Measurements from ENCODE around the gene RIPOR2. TPM values are rescaled to one million over a fixed set of nuclear protein-coding genes. Genes with fewer than 3 reads are reported as not detected.

RIPOR2 gene
- total and polyA plus RNA-seq, 2 donors from 2014 or later = 1.7 to 24.2 TPM

GRCh38 chr6:24953726-24954125 is 18.0 kb upstream of the RIPOR2 start:
- DNase-seq = no peak
- Histone ChIP-seq H3K9me3 (ENCODE audit: control insufficient read depth in 2 of 3, insufficient read depth in 1 of 3, low read length in 3 of 3) (no peaks in the 10 kb centered on the region), H3K27ac (ENCODE audit: low read depth in 2 of 2, low read length in 2 of 2) (no peak overlapping the region), H3K4me1 (ENCODE audit: control insufficient read depth in 2 of 3, insufficient read depth in 2 of 3, low read depth in 1 of 3, low read length in 3 of 3) (no peaks in the 10 kb centered on the region), H3K4me3 (ENCODE audit: low read length in 3 of 3) (no peak overlapping the region), H3K27me3 (ENCODE audit: control insufficient read depth, insufficient read depth, low read length) (no peaks in the 10 kb centered on the region), H3K9ac (ENCODE audit: low read length in 3 of 3) (no peak overlapping the region), H3K36me3 (ENCODE audit: control insufficient read depth in 2 of 3, insufficient read depth in 3 of 3, low read length in 3 of 3) (no peaks in the 10 kb centered on the region)
- intact Hi-C loops (cut with DNase I) = no loop called here
- no peak for TF ChIP-seq CTCF (IDR thresholded peaks at IDR 0.05; ENCODE audit: borderline replicate concordance, extremely low read depth, insufficient read depth)
- no peak for FAIRE-seq

GRCh38 chr6:24951811-24952299 is 16.1 kb upstream of the RIPOR2 start:
- Histone ChIP-seq H3K27me3 (ENCODE audit: control insufficient read depth, insufficient read depth, low read length) (no peaks in the 10 kb centered on the region), H3K4me1 (ENCODE audit: control insufficient read depth in 2 of 3, insufficient read depth in 2 of 3, low read depth in 1 of 3, low read length in 3 of 3) (no peaks in the 10 kb centered on the region), H3K36me3 (ENCODE audit: control insufficient read depth in 2 of 3, insufficient read depth in 3 of 3, low read length in 3 of 3) (no peaks in the 10 kb centered on the region), H3K9ac (ENCODE audit: low read length in 3 of 3) (no peak overlapping the region), H3K27ac (ENCODE audit: low read depth in 2 of 2, low read length in 2 of 2) (no peak overlapping the region), H3K4me3 (ENCODE audit: low read length in 3 of 3) (no peak overlapping the region), H3K9me3 (ENCODE audit: control insufficient read depth in 2 of 3, insufficient read depth in 1 of 3, low read length in 3 of 3) (no peaks in the 10 kb centered on the region)
- no peak for TF ChIP-seq CTCF (IDR thresholded peaks at IDR 0.05; ENCODE audit: borderline replicate concordance, extremely low read depth, insufficient read depth)
- intact Hi-C loops (cut with DNase I) = no loop called here
- no peak for FAIRE-seq
- DNase-seq = no peak

GRCh38 chr6:24950218-24950941 is 14.6 kb upstream of the RIPOR2 start:
- H3K4me3 ChIP-seq (ENCODE audit: low read length in 3 of 3) = no peak overlapping the region
- no peaks in the 10 kb centered on the region for H3K4me1 ChIP-seq (ENCODE audit: control insufficient read depth in 2 of 3, insufficient read depth in 2 of 3, low read depth in 1 of 3, low read length in 3 of 3)
- TF ChIP-seq CTCF (IDR thresholded peaks at IDR 0.05; ENCODE audit: borderline replicate concordance, extremely low read depth, insufficient read depth) = no peak
- no peak for FAIRE-seq
- no peak for DNase-seq
- H3K27ac ChIP-seq (ENCODE audit: low read depth in 2 of 2, low read length in 2 of 2) = no peak overlapping the region
- no peaks in the 10 kb centered on the region for H3K36me3 ChIP-seq (ENCODE audit: control insufficient read depth in 2 of 3, insufficient read depth in 3 of 3, low read length in 3 of 3)
- H3K9me3 ChIP-seq (ENCODE audit: control insufficient read depth in 2 of 3, insufficient read depth in 1 of 3, low read length in 3 of 3) = no peaks in the 10 kb centered on the region
- no peak overlapping the region for H3K9ac ChIP-seq (ENCODE audit: low read length in 3 of 3)
- no peaks in the 10 kb centered on the region for H3K27me3 ChIP-seq (ENCODE audit: control insufficient read depth, insufficient read depth, low read length)
- intact Hi-C loops (cut with DNase I) = no loop called here
